HG02870 (cell line): Measurements from ENCODE around the gene SPAG5.

ENCODE experiments used
- ATAC-seq: cut with Tn5 transposase; IDR thresholded peaks from one replicate; pipeline ENCODE4 v1.9.1; 2021; ENCODE audit warnings: mild to moderate bottlenecking, moderate library complexity; ENCODE audit not compliant: unreplicated experiment

The SPAG5 gene

DNA sequence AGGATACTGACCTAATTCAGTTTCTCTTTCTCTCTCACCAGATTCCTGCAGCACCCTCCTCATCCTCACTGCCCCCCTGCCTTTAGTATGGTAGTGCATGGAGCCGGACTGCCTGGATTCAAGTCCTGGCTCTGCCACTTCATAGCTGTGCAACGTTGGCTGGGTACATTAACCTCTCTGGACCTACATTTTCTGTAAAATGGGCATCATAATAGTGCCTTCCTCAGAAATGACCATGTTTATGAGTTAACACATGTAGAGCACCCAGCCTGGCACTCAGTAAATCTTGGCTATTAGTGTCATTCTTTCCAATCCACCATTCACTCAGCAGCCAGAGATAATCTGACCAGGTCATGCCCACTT lies 53.7 kb downstream of the SPAG5 start:
- ATAC-seq: no peak

DNA sequence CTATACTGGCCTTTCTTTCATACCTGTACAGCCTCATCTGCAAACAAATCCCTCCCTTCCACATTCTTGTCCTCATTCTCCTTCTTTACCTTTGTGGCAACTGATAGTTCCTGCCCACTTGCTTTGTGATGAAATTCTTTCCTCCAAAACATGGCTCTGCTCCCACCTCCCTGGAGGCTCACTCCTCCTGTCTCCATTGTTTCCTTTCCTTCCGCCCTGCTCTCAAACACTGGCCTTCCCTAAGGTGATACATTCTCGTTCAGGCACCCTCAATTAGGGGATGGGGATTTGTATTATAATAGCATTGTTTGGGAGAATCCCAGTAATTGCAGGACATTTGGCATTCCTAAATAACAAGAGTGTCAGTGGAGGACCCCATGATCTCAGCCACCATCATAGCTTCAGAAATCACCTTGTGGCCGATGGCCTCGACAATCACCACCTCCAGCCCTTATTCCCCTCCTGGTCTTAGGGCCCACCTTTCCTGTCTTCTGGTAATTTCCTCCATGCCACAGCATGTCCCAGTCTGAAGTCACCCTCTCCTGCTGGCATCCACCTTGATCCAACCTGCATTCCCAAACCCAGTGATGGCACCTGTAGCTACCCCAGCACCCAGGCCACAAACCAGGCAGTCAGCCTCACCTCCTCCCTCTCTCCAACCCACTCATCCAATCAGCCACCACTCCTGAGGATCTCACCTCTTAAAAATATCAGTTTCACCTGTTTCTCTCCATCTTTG lies 54.3 kb downstream of the SPAG5 start:
- no peak for ATAC-seq

GRCh38 chr17:28541439-28541838 lies 57.4 kb downstream of the SPAG5 start:
- ATAC-seq: no peak

GRCh38 chr17:28540231-28540630 lies 58.6 kb downstream of the SPAG5 start:
- no peak for ATAC-seq

DNA sequence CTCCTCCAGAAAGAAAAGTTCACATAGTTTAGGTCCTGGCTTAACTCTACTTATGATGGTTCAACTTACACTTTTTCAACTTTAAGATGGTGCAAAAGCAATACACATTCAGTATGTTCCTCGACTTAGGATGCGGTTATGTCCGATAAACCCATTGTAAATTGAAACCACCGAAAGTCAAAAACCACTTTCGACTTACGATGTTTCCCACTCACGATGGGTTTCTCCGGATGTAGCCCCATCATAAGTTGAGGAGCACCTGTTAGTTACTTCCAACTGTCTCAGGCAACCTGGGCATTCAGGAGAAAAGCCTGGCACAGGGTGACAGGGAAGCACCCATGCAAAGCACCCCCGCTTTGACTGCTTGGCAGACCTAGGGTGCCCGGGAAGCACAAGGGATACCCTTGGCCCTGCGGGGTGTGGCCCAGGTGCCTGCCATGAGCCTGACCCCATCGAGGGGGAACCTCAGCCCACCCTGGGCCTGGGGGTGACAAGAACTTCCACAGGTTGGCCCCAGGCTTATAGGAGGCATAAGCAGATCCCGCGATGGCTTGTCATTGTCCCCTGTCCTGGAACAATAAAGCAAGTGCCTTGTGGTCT lies 60.4 kb downstream of the SPAG5 start:
- no peak for ATAC-seq

DNA sequence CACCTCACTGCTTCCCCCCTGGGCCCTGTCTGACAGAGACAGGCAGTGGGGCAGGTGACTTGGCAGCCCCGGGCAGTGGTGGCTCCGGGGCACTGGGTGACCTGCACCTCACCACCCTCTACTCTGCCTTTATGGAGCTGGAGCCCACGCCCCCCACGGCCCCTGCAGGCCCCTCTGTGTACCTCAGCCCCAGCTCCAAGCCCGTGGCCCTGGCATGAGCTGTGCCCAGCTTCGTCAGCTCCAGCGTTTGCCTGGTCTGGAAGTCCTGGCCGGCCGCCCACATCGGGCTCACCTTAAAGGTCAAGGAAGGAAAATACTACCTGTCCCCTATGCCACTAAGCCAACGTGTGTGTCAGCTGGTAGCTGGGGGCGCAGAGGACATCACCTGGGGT lies 61.6 kb downstream of the SPAG5 start:
- no peak for ATAC-seq

DNA sequence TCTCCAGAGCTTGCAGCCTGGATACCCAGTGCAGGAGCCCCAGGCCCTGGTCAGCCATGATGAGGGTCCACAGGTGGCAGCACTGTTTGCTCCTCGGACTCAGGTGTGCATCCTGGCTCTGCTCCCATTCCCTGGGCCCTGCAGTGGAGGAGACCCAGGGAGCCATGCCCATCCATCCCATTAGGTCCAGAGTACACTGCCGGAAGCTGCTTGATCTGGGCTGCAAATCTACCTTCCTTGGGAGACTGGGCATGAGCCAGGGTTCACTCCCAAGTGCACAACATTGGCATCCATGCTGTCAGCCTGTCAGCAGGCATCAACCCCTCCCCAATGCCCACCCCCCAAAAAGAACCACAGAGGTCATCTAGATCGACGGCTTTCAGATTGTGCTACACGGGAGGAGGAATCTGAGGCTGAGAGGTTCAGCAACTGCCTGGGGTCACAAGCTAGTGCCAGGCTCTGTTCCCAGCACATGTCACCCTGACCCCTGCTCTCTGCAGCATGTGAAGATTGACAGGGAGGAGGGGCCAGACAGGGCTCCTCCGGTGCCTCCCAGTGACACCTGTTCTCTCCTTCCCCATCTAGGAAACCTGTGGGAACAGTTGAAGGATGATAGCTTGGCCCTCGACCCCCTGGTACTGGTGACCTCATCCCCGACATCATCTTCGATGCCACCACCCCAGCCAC lies 62.1 kb downstream of the SPAG5 start:
- no peak for ATAC-seq

- ATAC-seq: no peak
Observed at GRCh38 chr17:28534740-28535375, 64.0 kb downstream of the SPAG5 start.

DNA sequence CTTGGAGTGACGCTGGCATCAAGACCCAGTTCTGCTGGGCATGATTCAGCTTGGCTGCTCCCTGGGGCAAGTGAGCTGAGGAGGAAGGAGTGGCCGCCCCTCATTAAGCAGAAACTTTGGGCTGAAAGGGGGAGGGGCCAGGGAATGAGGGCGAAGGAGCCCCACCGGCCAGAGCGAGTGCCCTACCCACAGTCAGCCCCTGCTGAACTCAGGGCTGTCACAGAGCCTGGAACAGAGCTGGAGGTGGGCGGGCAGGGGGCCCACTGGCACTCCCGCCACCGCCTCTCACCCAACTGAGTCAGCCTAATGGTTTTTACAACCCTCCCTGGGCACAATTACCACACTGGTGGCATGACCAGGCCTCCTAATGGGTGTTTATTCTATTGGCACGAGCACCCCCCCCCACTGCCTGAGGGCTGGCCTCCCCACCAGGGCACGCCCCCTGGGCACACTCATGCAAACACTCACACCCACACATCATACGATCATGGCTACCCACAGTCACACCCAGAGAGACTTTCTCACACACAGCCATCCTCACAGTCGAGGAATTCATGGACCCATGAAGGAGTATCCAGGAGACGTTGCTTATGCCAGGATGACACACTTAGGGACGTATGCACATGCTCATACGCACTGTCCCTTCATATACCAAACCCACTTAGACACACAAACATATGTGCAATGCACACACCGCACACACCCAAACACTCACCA lies 65.6 kb downstream of the SPAG5 start:
- ATAC-seq: no peak

DNA sequence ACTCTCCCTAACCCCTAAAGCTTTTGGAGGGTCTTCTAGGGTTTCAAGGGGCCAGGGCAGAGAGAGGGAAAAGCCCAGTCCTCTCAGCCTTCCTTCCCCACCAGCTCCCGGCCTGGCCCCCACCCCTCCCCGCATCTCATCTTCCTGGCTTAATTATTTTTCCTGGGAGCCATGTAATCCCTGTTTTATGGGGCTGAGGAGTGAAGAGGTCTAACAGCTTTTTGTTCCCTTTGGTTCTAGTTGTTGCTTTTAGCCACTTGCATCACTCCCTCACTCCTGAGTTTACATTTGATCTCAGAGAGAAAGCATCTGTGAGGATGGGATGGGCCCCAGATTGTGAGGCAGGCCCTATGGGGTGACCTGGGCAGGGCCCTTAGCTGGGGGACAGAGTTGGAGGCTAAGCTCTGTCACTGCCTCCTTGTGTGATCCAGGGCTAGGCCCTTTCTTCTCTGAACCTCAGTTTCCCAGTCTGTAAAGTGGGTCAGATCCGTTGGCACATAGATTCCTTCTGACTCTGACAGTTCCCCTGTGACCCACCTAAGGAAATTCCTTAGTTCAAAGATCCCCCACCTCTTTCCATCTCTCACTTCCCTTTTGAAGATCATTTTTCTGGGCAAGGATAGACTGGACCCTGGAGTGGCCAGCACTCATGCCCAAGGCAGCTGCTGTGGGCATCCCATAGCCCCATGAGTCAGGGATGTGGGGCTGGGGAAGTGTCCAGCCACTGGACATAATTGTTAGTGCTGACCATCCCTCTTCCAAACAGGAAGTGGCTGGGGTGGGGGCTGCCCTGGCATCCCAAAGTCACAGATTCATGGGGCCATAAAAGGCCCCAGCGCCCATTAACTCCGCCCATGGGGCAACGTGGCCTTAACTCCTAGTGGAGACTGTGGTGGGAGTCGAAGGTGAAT lies 66.5 kb downstream of the SPAG5 start:
- no peak for ATAC-seq

DNA sequence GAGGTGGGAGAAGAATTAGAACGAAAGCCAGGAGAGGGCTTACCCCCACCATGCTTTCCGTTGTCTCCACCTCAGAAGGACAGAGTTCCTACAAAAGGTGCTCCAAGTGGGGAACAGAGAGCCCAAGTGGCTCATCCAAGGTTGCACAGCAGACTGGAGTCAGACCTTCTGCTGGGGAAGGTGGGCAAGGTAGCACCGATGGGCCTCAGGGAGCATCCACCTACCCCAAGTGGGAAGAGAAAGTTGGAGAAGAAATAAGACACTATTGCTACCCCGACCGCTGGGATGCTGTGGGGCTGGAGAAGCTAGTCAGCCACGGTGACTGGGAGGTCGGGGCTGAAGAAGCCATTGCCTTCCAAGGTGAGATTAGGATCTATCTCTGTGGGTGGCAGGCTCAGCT lies 67.9 kb downstream of the SPAG5 start:
- ATAC-seq: no peak

DNA sequence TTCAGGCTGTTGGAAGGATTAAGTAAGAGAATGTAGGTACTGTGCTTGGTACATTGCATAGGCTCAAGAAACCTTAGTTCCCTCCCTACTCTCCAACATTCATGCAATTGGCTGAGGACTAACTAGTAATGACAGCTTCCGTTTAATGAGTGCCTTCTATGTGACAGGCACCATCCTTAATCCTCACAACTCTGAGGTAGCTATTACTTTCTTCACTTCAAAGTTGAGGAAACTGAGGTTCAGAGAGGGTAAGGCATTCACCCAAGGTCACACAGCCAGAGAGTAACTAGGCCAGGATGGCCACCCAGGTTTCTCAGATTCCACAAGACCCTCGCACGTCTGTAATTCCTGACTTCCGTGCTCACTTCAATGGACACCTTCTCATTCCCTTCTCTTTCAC lies 68.6 kb downstream of the SPAG5 start:
- no peak for ATAC-seq

DNA sequence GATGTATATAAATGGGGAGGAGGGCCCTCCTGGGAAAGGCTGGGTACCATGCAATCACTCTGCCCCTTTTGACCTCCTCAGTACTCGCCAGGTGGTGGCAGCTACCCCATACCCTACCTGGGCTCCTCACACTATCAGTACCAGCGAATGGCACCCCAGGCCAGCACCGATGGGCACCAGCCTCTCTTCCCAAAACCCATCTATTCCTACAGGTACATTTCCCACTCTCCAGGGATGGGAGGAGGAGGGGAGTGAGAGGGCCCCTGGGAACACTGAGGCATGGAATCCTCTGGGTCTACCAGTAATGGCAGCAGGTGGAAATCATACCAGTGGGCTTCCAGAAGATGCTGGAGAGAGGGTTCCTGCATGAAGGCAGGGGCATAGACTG lies 69.8 kb downstream of the SPAG5 start:
- ATAC-seq: no peak

- ATAC-seq: no peak
Observed at GRCh38 chr17:28528327-28529012, 70.4 kb downstream of the SPAG5 start.

DNA sequence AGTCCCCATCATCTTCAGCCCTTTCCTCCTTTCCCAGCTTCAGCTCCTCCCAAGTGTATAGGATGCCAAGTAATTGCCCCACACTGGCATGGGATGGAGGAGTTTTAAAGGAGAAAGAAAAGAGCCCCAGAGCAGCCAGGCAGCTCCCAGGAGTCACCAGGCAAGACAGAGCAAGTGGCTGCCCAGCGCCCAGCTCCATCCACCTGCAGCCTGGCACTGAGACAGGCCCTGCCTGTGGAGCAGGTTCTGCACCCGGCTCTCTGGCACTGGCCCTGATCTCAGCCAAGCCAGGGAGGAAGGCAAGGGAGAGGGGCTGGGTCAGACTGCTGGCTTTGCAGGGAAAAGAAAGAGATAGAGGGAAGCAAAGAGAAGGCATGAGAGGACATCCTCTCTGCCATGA lies 71.0 kb downstream of the SPAG5 start:
- no peak for ATAC-seq
